ENCODE measurements around the gene GCGR.

The GCGR gene

GRCh38 chr17:81831957-81832607, 28.1 kb downstream of the GCGR start:
- Histone ChIP-seq H3K9ac (ENCODE audit: low read depth, low read length) (peak overlapping the region; percentile 92), H3K27me3 (ENCODE audit: insufficient read depth, low read length, poor library complexity) (no peaks in the 10 kb centered on the region), H2AFZ (ENCODE audit: low read depth, low read length) (peak overlapping the region; percentile 48), H3K36me3 (ENCODE audit: insufficient read depth, low read length) (no peaks in the 10 kb centered on the region; the same call in 1 of the 2 replicates), H3K9me3 (ENCODE audit: insufficient read depth, low read length, severe bottlenecking) (no peaks in the 10 kb centered on the region), H3K4me2 (ENCODE audit: insufficient read depth, low read length) (peak overlapping the region; percentile 92), H3K79me2 (ENCODE audit: insufficient read depth, low read length) (peaks cover 49% of the 10 kb centered on the region), H3K4me1 (ENCODE audit: insufficient read depth, low read length) (peaks cover 31% of the 10 kb centered on the region), H3K27ac (ENCODE audit: low read length) (peak overlapping the region; percentile 68), H4K20me1 (ENCODE audit: insufficient read depth, low read length) (peaks cover 16% of the 10 kb centered on the region), H3K4me3 (ENCODE audit: low read depth in 1 of 2, low read length in 2 of 2) (peak overlapping the region; percentile 53 to 81)
- TF ChIP-seq, protein P1, sequence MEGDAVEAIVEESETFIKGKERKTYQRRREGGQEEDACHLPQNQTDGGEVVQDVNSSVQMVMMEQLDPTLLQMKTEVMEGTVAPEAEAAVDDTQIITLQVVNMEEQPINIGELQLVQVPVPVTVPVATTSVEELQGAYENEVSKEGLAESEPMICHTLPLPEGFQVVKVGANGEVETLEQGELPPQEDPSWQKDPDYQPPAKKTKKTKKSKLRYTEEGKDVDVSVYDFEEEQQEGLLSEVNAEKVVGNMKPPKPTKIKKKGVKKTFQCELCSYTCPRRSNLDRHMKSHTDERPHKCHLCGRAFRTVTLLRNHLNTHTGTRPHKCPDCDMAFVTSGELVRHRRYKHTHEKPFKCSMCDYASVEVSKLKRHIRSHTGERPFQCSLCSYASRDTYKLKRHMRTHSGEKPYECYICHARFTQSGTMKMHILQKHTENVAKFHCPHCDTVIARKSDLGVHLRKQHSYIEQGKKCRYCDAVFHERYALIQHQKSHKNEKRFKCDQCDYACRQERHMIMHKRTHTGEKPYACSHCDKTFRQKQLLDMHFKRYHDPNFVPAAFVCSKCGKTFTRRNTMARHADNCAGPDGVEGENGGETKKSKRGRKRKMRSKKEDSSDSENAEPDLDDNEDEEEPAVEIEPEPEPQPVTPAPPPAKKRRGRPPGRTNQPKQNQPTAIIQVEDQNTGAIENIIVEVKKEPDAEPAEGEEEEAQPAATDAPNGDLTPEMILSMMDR (IDR thresholded peaks at IDR 0.05; ENCODE audit: borderline replicate concordance, extremely low read depth, low read length, poor library complexity, severe bottlenecking), result peak; percentile 37
- TF ChIP-seq EZH2 (IDR thresholded peaks at IDR 0.05; ENCODE audit: borderline replicate concordance, low read depth, low read length, severe bottlenecking), result no peak
- peak; percentile 85 for ATAC-seq (ENCODE audit: insufficient read depth, low read depth)
- peak; percentile 81 for DNase-seq

DNA sequence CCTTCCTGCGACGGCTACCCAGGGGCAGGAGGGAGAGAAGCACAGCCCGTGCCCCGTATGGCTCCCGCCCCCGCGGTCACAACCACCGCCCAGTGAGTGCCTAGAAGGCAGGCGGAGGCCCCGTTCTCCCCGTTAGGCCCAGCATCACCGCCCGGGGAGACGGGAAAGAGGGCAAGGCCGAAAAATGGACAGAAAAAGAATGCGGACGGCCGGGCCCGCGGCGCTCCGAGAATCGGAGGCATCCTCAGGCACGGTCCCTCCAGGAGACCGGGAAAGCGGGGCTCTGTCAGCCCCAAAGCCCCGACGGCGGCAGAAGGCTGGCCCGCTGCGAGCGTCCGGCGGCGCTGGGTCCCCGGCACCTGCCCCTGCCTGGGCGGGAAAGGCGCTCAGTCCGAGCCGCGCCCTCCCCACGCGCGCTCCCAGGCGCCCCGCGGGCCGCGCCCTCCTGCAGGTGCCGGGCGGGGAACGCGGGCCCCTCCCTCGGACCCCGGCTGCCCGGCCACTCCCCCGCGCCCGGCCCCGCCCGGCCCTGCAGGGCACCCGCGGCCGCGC, 28.7 kb downstream of the GCGR start:
- Histone ChIP-seq H2AFZ (ENCODE audit: low read depth, low read length) (peak overlapping the region; percentile 48), H3K9ac (ENCODE audit: low read depth, low read length) (peak overlapping the region; percentile 92), H3K4me2 (ENCODE audit: insufficient read depth, low read length) (peak overlapping the region; percentile 92), H4K20me1 (ENCODE audit: insufficient read depth, low read length) (peaks cover 16% of the 10 kb centered on the region), H3K27me3 (ENCODE audit: insufficient read depth, low read length, poor library complexity) (no peaks in the 10 kb centered on the region), H3K4me1 (ENCODE audit: insufficient read depth, low read length) (peaks cover 31% of the 10 kb centered on the region), H3K79me2 (ENCODE audit: insufficient read depth, low read length) (peaks cover 49% of the 10 kb centered on the region), H3K27ac (ENCODE audit: low read length) (peak overlapping the region; percentile 68), H3K9me3 (ENCODE audit: insufficient read depth, low read length, severe bottlenecking) (no peaks in the 10 kb centered on the region), H3K4me3 (ENCODE audit: low read depth in 1 of 2, low read length in 2 of 2) (peak overlapping the region; percentile 53 to 81), H3K36me3 (ENCODE audit: insufficient read depth, low read length) (no peaks in the 10 kb centered on the region; the same call in 1 of the 2 replicates)
- TF ChIP-seq, protein P1 (IDR thresholded peaks at IDR 0.05; ENCODE audit: borderline replicate concordance, extremely low read depth, low read length, poor library complexity, severe bottlenecking), result no peak
- TF ChIP-seq EZH2 (IDR thresholded peaks at IDR 0.05; ENCODE audit: borderline replicate concordance, low read depth, low read length, severe bottlenecking), result no peak
- ATAC-seq (ENCODE audit: insufficient read depth, low read depth) (peak; percentile 51), DNase-seq (peak; percentile 49)

DNA sequence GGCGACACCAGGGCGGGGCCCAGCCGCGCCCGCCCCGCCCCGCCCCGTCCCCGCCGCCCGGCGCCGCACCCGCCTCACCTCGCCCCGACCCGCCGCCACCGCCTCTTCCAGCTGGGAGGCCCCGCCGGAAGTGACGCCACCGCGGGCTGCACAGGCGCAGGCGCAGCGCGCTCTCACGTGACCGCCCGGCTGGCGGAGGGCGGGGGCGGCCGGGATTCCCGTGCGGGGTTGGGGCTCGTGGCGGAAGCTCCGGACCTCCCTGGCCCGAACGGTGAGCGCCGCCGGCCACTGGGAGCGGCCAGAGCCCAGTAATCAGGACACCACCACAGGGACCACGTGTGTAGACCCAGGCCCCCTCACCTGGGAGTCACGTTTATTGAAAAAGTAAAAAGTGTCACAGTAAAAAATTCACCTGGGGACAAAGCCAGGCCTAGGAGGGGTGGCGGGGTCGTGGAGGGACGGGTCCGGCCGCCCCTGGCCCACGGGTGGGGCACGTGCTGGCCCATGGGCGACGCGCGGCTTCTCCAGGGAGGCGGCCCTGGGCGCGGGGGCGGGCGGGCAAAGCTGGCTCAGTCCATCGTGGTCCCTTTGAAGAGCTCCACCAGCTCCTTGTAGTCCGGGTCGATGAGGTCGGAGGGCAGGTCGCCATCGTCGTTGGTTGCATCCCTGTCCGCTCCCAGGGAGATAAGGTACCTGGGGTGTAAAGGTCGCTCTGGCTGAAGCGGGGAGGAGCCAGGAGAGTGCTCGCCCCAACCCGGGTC, 29.4 kb downstream of the GCGR start, which contains the start of gene MCRIP1:
Gene MCRIP1, minus strand, starts transcription at position 132 of the 761 bp plus-strand sequence. CDS start 8,785 bp downstream, outside the sequence.
- DNase-seq, result peak; percentile 94
- H4K20me1 ChIP-seq (ENCODE audit: insufficient read depth, low read length), result peaks cover 16% of the 10 kb centered on the region
- H3K4me3 ChIP-seq (ENCODE audit: low read depth in 1 of 2, low read length in 2 of 2), result peak within 1 kb of the TSS; percentile 56 to 81
- peak within 1 kb of the TSS; percentile 64 for H2AFZ ChIP-seq (ENCODE audit: low read depth, low read length)
- H3K9me3 ChIP-seq (ENCODE audit: insufficient read depth, low read length, severe bottlenecking), result no peaks in the 10 kb centered on the region
- ATAC-seq (ENCODE audit: insufficient read depth, low read depth), result peak; percentile 71
- H3K36me3 ChIP-seq (ENCODE audit: insufficient read depth, low read length), result no peaks in the 10 kb centered on the region; the same call in 1 of the 2 replicates
- peaks cover 31% of the 10 kb centered on the region for H3K4me1 ChIP-seq (ENCODE audit: insufficient read depth, low read length)
- peak within 1 kb of the TSS; percentile 92 for H3K9ac ChIP-seq (ENCODE audit: low read depth, low read length)
- peaks cover 44% of the 10 kb centered on the region for H3K79me2 ChIP-seq (ENCODE audit: insufficient read depth, low read length)
- H3K4me2 ChIP-seq (ENCODE audit: insufficient read depth, low read length), result peak within 1 kb of the TSS; percentile 100
- peak within 1 kb of the TSS; percentile 89 for H3K27ac ChIP-seq (ENCODE audit: low read length)
- H3K27me3 ChIP-seq (ENCODE audit: insufficient read depth, low read length, poor library complexity), result no peaks in the 10 kb centered on the region
- TF ChIP-seq, protein P1 (IDR thresholded peaks at IDR 0.05; ENCODE audit: borderline replicate concordance, extremely low read depth, low read length, poor library complexity, severe bottlenecking), result no peak
- no peak for TF ChIP-seq EZH2 (IDR thresholded peaks at IDR 0.05; ENCODE audit: borderline replicate concordance, low read depth, low read length, severe bottlenecking)
